MCF 10A (cell line): ENCODE results near the gene IRAK1. TPM values are rescaled to one million over a fixed set of nuclear protein-coding genes. Genes with fewer than 3 reads are reported as not detected.
A peak's percentile ranks its signal among the peaks of the same experiment; 100 is the strongest.

Experiments used
- BruUV-seq: library from RNA; stranded (reverse); fragments of 400-500 nt; replicated peaks from 2 replicates; lab custom pipeline; 2021; lab: Mats Ljungman, UMichigan
- CTCF ChIA-PET: fragments of 300-600 bp; sonication (Branson Sonifier 250); formaldehyde crosslinking; extraction: SDS; loops from one replicate; lab custom pipeline; 2021; ENCODE audit warnings: antibody characterized with exemption, inconsistent platforms; lab: Yijun Ruan, JAX
- POLR2A ChIA-PET: fragments of 300-600, 350-650 bp; sonication (Branson Sonifier 250); formaldehyde crosslinking; extraction: SDS; loops from one replicate; lab custom pipeline; 2020; ENCODE audit warnings: antibody characterized with exemption, inconsistent platforms; lab: Yijun Ruan, JAX
- DNase-seq: peaks from one replicate; pipeline ENCODE4 v3.0.0-alpha.2; 2018; ENCODE audit not compliant: unreplicated experiment
- H3K27ac Mint-ChIP-seq: one replicate; pipeline ENCODE4 v1.8.0; 2022; ENCODE audit warnings: mild to moderate bottlenecking, low read depth, mixed read lengths; ENCODE audit not compliant: unreplicated experiment
- H3K27me3 Mint-ChIP-seq: one replicate; pipeline ENCODE4 v1.8.0; 2022; ENCODE audit warnings: mixed read lengths; ENCODE audit not compliant: insufficient read depth, unreplicated experiment
- H3K36me3 Mint-ChIP-seq: one replicate; pipeline ENCODE4 v1.8.0; 2022; ENCODE audit warnings: mild to moderate bottlenecking, moderate library complexity, mixed read lengths; ENCODE audit not compliant: insufficient read depth, unreplicated experiment
- H3K4me1 Mint-ChIP-seq: one replicate; pipeline ENCODE4 v1.8.0; 2022; ENCODE audit warnings: mixed read lengths; ENCODE audit not compliant: insufficient read depth, unreplicated experiment
- H3K4me3 Mint-ChIP-seq: one replicate; pipeline ENCODE4 v1.8.0; 2022; ENCODE audit warnings: mild to moderate bottlenecking, moderate library complexity, mixed read lengths; ENCODE audit not compliant: unreplicated experiment
- H3K9me3 Mint-ChIP-seq: one replicate; pipeline ENCODE4 v1.8.0; 2022; ENCODE audit warnings: mixed read lengths; ENCODE audit not compliant: unreplicated experiment
- CTCF ChIP-seq: fragments of 200-600 bp; IDR thresholded peaks from one replicate; pipeline ENCODE4 v1.8.0; 2022; ENCODE audit warnings: antibody characterized with exemption, mild to moderate bottlenecking; ENCODE audit not compliant: unreplicated experiment
- intact Hi-C: fragments of 100-400 bp; cut with micrococcal nuclease; formaldehyde crosslinking; loops from 2 replicates; pipeline ENCODE4 v1.14.1; 2022
- total RNA-seq: library from RNA; stranded (reverse); gene quantifications from 2 replicates; pipeline ENCODE4 v1.2.3, GENCODE V29; 2022

Gene IRAK1
- total RNA-seq, 1 experiment from 2014 or later = 201 TPM

DNA sequence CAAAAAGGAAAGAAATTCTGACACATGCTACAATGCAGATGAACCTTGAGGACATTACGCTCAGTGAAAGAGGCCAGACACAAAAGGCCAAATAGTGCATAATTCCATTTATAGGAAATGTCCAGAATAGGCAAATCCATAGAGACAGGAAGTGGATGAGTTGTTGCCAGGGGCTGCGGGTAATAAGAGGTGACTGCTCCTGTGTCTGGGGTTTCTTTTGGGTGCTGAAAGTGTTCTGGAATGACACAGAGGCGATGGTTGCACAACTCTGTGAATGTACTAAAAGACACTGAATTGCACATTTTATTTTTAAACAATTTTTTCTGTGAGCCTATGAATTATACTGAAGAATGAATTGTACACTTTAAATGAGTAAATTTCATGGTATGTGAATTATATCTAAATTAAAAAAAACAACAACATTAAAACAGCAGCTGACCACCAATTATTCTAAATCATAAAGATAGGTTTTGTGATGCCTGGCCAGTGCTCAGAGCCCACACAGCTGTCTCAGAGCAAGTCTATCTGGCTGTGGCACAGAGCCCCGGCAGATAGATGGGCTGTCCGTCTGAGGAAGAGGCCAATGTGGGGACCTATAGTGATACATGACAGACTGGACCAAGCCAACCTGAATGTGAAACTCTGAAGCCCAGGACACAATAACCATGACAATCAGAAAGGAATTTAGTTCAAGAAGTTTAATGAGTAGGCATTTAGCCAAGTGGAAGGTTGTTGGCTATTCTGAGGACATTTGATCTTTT, 23.5 kb upstream of the IRAK1 start:
- Mint-ChIP-seq H3K27me3 (peaks cover 69% of the 10 kb centered on the region), H3K4me3 (no peak overlapping the region), H3K9me3 (no peaks in the 10 kb centered on the region), H3K27ac (no peak overlapping the region), H3K4me1 (no peaks in the 10 kb centered on the region), H3K36me3 (peaks cover 30% of the 10 kb centered on the region)
- POLR2A ChIA-PET = no interaction called here
- intact Hi-C loops = no loop called here
- CTCF ChIA-PET = interaction anchor here (0.6 to 1.0 kb wide), 2 partner anchors 13 to 402 kb away, joined by 3 read pairs; no protein-coding TSS in a partner anchor
- DNase-seq = peak; percentile 64
- TF ChIP-seq CTCF = no peak
- BruUV-seq = no TSS peak

DNA sequence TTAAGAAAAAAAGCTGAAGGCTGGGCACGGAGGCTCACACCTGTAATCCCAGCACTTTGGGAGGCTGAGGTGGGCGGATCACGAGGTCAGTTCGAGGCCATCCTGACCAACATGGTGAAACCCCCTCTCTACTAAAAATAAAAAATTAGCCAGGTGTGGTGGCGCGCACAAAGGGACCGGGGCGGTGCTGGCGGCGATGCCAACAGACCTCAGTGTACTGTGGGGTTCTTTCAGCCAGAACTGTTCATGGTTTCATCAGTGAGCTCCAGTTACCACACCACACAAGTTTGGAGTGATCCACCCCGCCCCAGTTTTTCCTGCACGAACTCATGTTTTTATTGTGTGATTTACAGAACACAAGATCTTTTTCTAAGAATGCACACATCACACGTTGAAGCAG, 21.2 kb upstream of the IRAK1 start:
- H3K4me1 Mint-ChIP-seq = no peaks in the 10 kb centered on the region
- no peak for TF ChIP-seq CTCF
- BruUV-seq = no TSS peak
- intact Hi-C loops = no loop called here
- DNase-seq = no peak
- peaks cover 56% of the 10 kb centered on the region for H3K27me3 Mint-ChIP-seq
- H3K36me3 Mint-ChIP-seq = peaks cover 17% of the 10 kb centered on the region
- CTCF ChIA-PET = interaction anchor here (0.6 to 2.6 kb wide), 4 partner anchors 11 to 1114 kb away, joined by 3 to 16 read pairs (median 4); no protein-coding TSS in a partner anchor
- no peaks in the 10 kb centered on the region for H3K9me3 Mint-ChIP-seq
- POLR2A ChIA-PET = interaction anchor here (1.2 kb wide), 1 partner anchor 21 kb away, joined by 3 read pairs; no protein-coding TSS in a partner anchor
- no peak overlapping the region for H3K27ac Mint-ChIP-seq
- H3K4me3 Mint-ChIP-seq = no peak overlapping the region

GRCh38 chrX:154040307-154040756, 20.6 kb upstream of the IRAK1 start:
- H3K4me3 Mint-ChIP-seq = no peak overlapping the region
- peak; percentile 48 for DNase-seq
- BruUV-seq = no TSS peak
- CTCF ChIA-PET = interaction anchor here (0.6 to 2.6 kb wide), 4 partner anchors 12 to 1114 kb away, joined by 3 to 16 read pairs (median 4); no protein-coding TSS in a partner anchor
- peaks cover 56% of the 10 kb centered on the region for H3K27me3 Mint-ChIP-seq
- H3K9me3 Mint-ChIP-seq = no peaks in the 10 kb centered on the region
- POLR2A ChIA-PET = interaction anchor here (0.7 to 1.2 kb wide), 2 partner anchors 9 to 20 kb away, joined by 3 read pairs; no protein-coding TSS in a partner anchor
- intact Hi-C loops = no loop called here
- peaks cover 17% of the 10 kb centered on the region for H3K36me3 Mint-ChIP-seq
- no peak overlapping the region for H3K27ac Mint-ChIP-seq
- TF ChIP-seq CTCF = no peak
- H3K4me1 Mint-ChIP-seq = no peaks in the 10 kb centered on the region

DNA sequence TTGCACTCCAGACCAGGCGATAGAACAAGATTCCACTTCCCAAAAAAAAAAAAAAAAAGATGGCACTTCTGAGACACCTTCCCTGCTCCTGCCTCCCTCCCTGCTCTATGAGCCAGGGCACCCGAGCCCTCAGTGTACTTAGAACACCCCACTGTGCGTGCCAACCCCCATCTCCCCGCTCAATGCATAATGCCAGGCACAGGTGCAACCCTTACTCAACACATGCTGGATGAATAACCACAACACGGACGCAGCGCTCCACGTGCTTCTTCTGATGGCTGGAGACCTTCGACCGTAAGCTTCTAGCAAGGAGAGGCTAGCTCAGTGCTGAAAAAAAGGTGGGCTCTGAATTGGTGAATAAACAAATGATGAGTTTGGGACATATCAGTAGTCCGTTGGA, 19.9 kb upstream of the IRAK1 start:
- BruUV-seq = no TSS peak
- H3K27me3 Mint-ChIP-seq = peaks cover 64% of the 10 kb centered on the region
- TF ChIP-seq CTCF = no peak
- intact Hi-C loops = no loop called here
- H3K27ac Mint-ChIP-seq = no peak overlapping the region
- CTCF ChIA-PET = interaction anchor here (0.8 kb wide), 1 partner anchor 12 kb away, joined by 6 read pairs; no protein-coding TSS in a partner anchor
- no peaks in the 10 kb centered on the region for H3K4me1 Mint-ChIP-seq
- no peak for DNase-seq
- H3K4me3 Mint-ChIP-seq = no peak overlapping the region
- POLR2A ChIA-PET = interaction anchor here (0.7 to 1.2 kb wide), 2 partner anchors 8 to 19 kb away, joined by 3 read pairs; no protein-coding TSS in a partner anchor
- peaks cover 22% of the 10 kb centered on the region for H3K36me3 Mint-ChIP-seq
- H3K9me3 Mint-ChIP-seq = no peaks in the 10 kb centered on the region
